Transverse colon (tissue), 4 donors: Measurements from ENCODE around the gene RNF152. TPM values are rescaled to one million over a fixed set of nuclear protein-coding genes. Genes with fewer than 3 reads are reported as not detected.

Experiments used
- DNase-seq: peaks from one replicate; pipeline ENCODE4 v3.0.0-alpha.2; 2019
- H3K27ac ChIP-seq, 4 donors: fragments of 200-600 bp; sonication (generic); 2 replicates each; pipeline ENCODE4 v1.5.1; 2016 to 2018; ENCODE audit warnings: inconsistent platforms in 4 of 4
- H3K27me3 ChIP-seq: fragments of 200-600 bp; sonication (generic); 2 replicates; pipeline ENCODE4 v1.5.1; 2017; ENCODE audit warnings: inconsistent platforms
- H3K36me3 ChIP-seq, 4 donors: fragments of 200-600 bp; sonication (generic); 2 replicates each; pipeline ENCODE4 v1.5.1; 2017 to 2019; ENCODE audit warnings: inconsistent platforms in 4 of 4
- H3K4me1 ChIP-seq, 4 donors: fragments of 200-600 bp; sonication (generic); 2 replicates each; pipeline ENCODE4 v1.5.1; 2017 to 2020; ENCODE audit warnings: inconsistent platforms in 4 of 4
- H3K4me3 ChIP-seq, 4 donors: fragments of 200-600 bp; sonication (generic); 1 replicate in 1 of 4; 2 replicates in 3 of 4; pipeline versions ENCODE4 v1.5.1 to v1.6.1; 2017 to 2019; ENCODE audit warnings: inconsistent platforms in 4 of 4
- H3K9me3 ChIP-seq, 2 donors: fragments of 200-600 bp; sonication (generic); 2 replicates each; pipeline ENCODE4 v1.5.1; 2017 to 2019; ENCODE audit warnings: inconsistent platforms in 2 of 2
- CTCF ChIP-seq, 5 experiments: fragments of 200-600 bp in 3 of 5; fragments of 450-650 bp in 2 of 5; sonication (generic) in 3 of 5; IDR thresholded peaks; 1 replicate in 2 of 5; 2 replicates in 3 of 5; pipeline ENCODE4 v1.5.1; 2016 to 2017; ENCODE audit warnings: antibody characterized with exemption in 5 of 5, inconsistent platforms in 3 of 5, mild to moderate bottlenecking in 2 of 5, moderate library complexity in 1 of 5
- EP300 ChIP-seq: sonication (generic); formaldehyde crosslinking; IDR thresholded peaks from one replicate; pipeline ENCODE4 v1.6.1; 2017; ENCODE audit warnings: antibody characterized with exemption, low read depth
- POLR2A ChIP-seq: fragments of 450-650 bp; IDR thresholded peaks from one replicate; pipeline ENCODE4 v1.6.1; 2016; ENCODE audit warnings: antibody characterized with exemption, mild to moderate bottlenecking, moderate library complexity
- POLR2AphosphoS5 ChIP-seq, 3 donors: sonication (generic); formaldehyde crosslinking; IDR thresholded peaks; one replicate each; pipeline ENCODE4 v1.6.1; 2016; ENCODE audit warnings: antibody characterized with exemption in 3 of 3
- WGBS, 2 donors: methylation state at CpG; one replicate each; pipeline ENCODE4 v1.1.5; 2018; ENCODE audit warnings: low coverage in 1 of 2; 5-methylcytosine and 5-hydroxymethylcytosine counted together
- in situ Hi-C, 4 donors: fragments of 200-750 bp; cut with MboI; loops; one replicate each; pipeline versions ENCODE4 v1.15.0 to v1.15.1; 2017; ENCODE audit warnings: low sequenced_read_pairs in 3 of 4, low pct_ligation_motif_present in 1 of 4, low pct_unique_long_range_greater_than_20kb in 1 of 4
- intact Hi-C: fragments of 100-400 bp; cut with DNase I; formaldehyde crosslinking; loops from one replicate; pipeline ENCODE4 v1.15.1; 2023; ENCODE audit warnings: low total_unique reads
- total RNA-seq, 4 donors: library from RNA; depleted of rRNA; stranded (reverse); fragments of >200 nt; gene quantifications; one replicate each; pipeline ENCODE4 v1.1.0, GENCODE V29; 2016

The RNF152 gene
- total RNA-seq, 4 donors from 2014 or later: 29.7 to 340 (median 159) TPM

- DNase-seq: no peak
- no peak for TF ChIP-seq CTCF (IDR thresholded peaks at IDR 0.05)
- TF ChIP-seq POLR2AphosphoS5 (IDR thresholded peaks at IDR 0.05): no peak
- no peak for TF ChIP-seq POLR2A
- no peak for TF ChIP-seq EP300
- WGBS, 2 donors: 69 to 76% methylated on average over 5 to 9 of the region's 9 CpGs
- Histone ChIP-seq H3K27ac (no peak overlapping the region), H3K9me3 (no peaks in the 10 kb centered on the region), H3K4me1 (no peaks in the 10 kb centered on the region), H3K4me3 (no peak overlapping the region), H3K27me3 (no peaks in the 10 kb centered on the region), H3K36me3 (no peaks in the 10 kb centered on the region)
- intact Hi-C loops: no loop called here
- in situ Hi-C loops: no loop called here
These were observed 38.0 kb downstream of the RNF152 start for GRCh38 chr18:61854578-61855448.

- Histone ChIP-seq H3K27me3 (no peaks in the 10 kb centered on the region), H3K27ac (no peak overlapping the region), H3K36me3 (no peaks in the 10 kb centered on the region), H3K4me3 (no peak overlapping the region), H3K4me1 (no peaks in the 10 kb centered on the region), H3K9me3 (no peaks in the 10 kb centered on the region)
- 62 to 76% methylated on average over 2 to 3 of the region's 3 CpGs for WGBS, 2 donors
- intact Hi-C loops: no loop called here
- in situ Hi-C loops: no loop called here
- DNase-seq: no peak
- TF ChIP-seq CTCF (IDR thresholded peaks at IDR 0.05): no peak
- TF ChIP-seq EP300: no peak
- TF ChIP-seq POLR2A: no peak
- TF ChIP-seq POLR2AphosphoS5 (IDR thresholded peaks at IDR 0.05): no peak
These were observed 39.0 kb downstream of the RNF152 start for GRCh38 chr18:61853855-61854254.

- in situ Hi-C loops: no loop called here
These were observed 40.3 kb downstream of the RNF152 start for GRCh38 chr18:61852496-61852895.

More at GRCh38 chr18:61852496-61852895, 40.3 kb downstream of the RNF152 start:
- DNase-seq: no peak
- Histone ChIP-seq H3K9me3 (no peaks in the 10 kb centered on the region), H3K36me3 (no peaks in the 10 kb centered on the region), H3K4me3 (no peak overlapping the region), H3K27ac (no peak overlapping the region), H3K4me1 (no peaks in the 10 kb centered on the region), H3K27me3 (no peaks in the 10 kb centered on the region)
- 65 to 83% methylated on average over 1 of the region's 1 CpG for WGBS, 2 donors
- intact Hi-C loops: no loop called here
- TF ChIP-seq EP300 (no peak), CTCF (IDR thresholded peaks at IDR 0.05) (no peak), POLR2AphosphoS5 (IDR thresholded peaks at IDR 0.05) (no peak), POLR2A (no peak)
